ENCODE measurements around the gene LRRC27.
"Not testable (repeated sequence)": the region's sequence is repeated elsewhere in the genome, so short reads cannot be mapped to it uniquely, and the experiment has no call there.

LRRC27 gene

DNA sequence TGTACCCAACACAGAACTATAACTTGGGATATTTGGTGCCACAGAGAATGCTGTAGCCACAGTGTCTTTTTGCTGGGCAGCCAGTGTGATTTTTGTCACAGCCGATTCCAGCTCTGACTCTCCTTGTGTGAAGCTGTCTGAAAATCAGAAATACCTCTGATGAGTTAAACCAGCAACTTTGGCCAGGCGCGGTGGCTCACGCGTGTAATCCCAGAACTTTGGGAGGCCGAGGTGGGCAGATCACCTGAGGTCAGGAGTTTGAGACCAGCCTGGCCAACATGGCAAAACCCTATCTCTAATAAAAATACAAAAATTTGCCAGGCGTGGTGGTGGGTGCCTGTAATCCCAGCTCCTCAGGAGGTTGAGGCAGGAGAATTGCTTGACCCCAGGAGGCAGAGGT is 5.9 kb downstream of the LRRC27 start:
- DNase-seq: not testable (repeated sequence)

DNA sequence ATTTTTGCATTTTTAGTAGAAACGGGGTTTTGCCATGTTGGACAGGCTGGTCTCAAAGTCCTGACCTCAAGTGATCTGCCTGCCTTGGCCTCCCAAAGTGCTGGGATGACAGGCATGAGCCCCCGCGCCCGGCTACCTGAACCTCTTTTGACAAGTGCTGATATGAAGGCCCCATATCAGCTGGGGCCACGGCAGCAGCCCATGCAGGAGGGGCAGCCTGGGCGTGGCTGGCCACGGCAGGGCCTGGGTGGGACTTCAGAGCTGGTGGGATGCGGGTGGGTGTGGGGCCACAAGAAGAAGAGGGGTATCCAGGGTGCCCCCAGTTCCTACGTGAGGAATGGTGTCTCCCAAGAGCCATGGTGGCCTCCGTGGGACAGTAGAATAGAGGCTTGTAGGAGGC is 6.9 kb downstream of the LRRC27 start:
- no peak for DNase-seq

DNA sequence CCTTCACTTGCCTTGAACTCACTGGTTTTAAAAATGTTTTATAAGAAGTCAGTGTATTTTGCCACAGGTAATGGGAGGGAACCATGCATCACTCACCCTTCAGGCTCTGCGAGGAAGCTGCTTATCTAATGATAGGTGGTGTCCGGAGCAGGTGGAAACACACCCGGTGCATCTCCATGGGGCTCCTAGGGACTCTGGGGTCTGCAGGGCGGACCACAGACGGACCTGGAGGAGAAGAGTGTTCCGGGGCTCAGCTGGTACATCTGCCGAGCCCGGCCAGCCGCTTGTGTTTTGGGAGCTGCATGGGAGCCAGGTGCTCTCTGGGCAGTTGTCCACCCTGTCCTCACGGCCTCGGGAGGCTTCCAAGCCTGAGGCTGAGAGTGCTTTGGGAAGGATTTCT is 7.3 kb downstream of the LRRC27 start:
- DNase-seq: no peak

DNA sequence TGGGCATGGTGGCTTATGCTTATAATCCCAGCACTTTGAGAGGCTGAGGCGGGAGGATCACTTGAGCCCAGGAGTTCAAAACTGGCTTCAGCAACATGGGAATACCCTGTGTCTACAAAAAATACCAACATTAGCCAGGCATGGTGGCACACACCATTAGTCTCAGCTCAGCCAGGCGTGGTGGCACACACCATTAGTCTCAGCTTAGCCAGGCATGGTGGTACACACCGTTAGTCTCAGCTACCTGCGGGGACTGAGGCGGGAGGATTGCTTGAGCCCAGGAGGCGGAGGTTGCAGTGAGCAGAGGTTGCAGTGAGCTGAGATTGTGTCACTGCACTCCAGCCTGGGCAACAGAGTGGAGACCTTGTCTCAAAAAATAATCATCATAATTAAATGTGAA is 9.0 kb downstream of the LRRC27 start:
- no peak for DNase-seq

DNA sequence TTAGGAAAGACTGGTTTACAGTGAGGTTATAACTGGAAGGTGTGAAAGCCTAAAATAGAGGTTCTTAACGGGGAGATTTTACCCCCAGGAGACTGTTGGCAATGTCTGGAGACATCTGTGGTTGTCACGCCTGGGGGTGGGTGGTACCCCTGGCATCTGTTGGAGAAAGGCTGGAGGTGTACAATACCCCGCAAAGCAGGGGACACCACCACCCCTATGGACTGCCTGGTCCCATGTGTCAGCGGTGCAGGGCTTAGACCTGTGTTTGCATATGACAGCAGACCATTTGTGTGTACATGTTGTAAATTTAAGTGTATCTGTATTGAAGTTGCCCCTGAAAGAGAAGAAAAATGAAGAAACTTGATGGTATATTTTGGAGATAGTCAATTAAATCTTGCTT is 9.8 kb downstream of the LRRC27 start:
- no peak for DNase-seq

DNA sequence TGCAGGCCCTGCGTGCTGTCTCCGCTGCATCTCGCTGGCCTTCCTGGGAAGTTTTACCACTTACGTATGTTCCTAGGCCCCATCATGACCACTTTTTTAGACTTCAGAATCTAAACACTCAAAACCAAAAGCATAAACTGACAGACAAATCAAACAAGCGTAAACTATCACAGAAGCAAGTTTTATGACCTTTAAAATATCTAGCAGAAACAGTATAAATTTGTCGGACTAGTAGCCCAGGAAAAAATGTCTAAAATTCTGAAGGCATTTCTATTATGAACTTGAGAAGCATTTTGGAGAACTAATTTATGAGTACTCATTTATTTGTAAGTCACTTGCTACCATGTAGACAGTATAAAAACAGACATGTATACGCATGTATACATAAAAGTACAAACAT is 10.6 kb downstream of the LRRC27 start:
- no peak for DNase-seq

DNA sequence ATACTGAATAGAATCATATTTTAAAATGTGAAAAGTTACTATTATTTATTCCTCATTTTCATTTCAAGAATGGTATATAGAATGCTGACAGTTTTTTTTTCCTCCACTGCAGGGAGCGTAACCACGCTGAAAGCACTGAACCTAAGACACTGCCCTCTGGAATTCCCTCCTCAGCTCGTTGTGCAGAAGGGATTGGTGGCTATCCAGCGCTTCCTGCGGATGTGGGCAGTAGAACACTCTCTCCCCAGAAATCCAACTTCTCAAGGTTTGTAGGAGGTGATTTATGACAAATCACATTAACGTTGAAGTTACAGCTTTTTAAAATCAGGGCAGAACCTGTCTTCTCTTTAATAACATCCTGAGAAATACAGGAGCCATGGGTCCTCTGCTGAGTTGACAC is 12.4 kb downstream of the LRRC27 start:
- no peak for DNase-seq

DNA sequence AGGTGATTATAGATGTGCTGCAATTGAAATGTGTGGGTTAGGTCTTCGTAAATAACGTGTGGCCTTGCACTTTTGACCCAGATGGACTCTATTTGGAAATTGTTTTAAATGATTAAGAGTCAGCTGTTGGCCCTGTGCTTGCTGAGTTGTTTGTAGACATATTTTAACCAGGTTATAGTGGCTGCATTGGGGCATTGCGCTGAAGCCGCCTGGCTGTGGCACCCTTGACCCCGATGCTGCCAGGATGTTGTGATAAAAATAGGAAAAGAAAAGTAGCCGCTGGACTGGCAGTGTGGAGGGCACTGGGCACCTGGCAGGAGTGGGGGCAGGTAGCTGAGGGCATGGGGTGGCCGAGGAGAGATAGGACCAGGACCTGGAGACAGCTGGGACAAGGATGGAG is 13.4 kb downstream of the LRRC27 start:
- DNase-seq: no peak

DNA sequence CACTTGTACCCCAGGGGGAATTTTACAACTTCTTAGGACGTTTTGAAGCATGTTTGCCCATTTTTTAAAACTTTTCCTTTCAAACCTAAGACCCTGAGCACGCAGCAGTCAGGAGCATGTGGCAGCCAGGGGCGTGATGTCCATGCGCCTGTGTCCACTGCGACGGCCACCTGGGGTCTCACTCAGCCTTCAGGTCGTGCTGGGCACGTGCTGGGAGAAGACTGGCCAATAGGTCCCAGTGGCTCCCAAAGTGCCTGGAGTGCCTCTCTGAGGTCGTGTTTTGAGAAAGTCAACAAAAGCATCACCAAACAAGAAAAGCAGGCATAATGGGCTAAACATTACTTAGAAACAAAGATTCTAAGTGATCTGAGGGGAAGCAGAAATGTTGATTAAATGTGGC is 14.8 kb downstream of the LRRC27 start:
- no peak for DNase-seq

DNA sequence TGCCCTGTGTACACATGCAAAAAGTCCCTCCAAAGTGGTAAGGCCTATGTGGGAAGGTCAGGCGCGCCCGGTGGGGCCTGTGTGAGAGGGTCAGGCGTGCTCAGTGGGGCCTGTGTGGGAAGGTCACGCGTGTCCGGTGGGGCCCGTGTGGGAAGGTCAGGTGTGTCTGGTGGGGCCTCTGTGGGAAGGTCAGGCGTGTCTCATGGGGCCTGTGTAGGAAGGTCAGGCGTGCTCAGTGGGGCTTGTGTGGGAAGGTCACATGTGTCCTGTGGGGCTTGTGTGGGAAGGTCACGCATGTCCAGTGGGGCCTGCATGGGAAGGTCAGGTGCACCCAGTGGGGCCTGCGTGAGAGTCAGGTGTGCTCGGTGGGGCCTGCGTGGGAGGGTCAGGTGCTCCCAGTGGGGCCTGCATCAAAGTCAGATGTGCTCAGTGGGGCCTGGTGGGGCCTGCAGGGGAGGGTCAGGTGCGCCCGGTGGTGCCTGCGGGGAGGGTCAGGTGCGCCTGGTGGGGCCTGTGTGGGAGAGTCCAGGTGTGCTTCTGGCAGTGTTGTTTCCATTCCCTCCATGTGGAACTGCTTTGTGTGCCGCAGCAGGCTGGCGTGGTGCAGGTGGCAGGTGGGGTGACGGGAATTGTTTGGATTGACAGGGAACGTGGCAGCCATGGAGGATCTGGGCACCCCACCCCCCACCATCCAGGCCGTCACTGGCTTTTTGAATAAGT is 15.4 kb downstream of the LRRC27 start:
- DNase-seq: no peak

DNA sequence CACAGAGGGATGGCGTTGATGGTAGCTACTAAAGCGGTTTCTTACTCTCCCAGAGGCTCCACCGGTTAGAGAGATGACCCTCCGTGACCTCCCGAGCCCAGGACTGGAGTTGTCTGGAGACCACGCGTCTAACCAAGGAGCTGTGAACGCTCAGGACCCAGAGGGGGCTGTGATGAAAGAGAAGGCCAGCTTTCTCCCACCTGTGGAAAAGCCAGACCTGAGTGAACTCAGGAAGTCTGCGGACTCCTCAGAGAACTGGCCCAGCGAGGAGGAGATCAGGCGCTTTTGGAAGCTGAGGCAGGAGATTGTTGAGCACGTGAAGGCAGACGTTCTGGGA is 15.9 kb downstream of the LRRC27 start:
- no peak for DNase-seq

DNA sequence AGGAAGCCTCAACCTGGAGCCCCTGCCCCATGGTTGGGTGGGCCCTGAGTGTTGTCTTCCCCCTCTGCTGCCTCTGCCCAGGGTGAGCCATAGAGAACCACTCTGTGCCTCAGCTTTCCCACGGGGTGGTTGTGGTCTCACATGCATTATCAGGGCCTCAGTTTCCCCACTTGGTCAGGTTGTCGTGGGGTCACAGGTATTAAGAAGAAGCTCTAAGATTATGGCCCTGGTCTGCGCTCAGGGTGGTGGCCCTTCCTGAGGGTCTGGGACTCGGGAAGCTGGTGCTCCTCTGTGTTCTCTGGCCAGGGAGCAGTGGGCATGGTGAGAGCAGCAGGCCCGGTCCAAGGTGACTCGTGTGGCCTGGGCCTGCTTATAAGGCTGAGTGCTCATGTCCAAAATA is 17.8 kb downstream of the LRRC27 start:
- no peak for DNase-seq

DNA sequence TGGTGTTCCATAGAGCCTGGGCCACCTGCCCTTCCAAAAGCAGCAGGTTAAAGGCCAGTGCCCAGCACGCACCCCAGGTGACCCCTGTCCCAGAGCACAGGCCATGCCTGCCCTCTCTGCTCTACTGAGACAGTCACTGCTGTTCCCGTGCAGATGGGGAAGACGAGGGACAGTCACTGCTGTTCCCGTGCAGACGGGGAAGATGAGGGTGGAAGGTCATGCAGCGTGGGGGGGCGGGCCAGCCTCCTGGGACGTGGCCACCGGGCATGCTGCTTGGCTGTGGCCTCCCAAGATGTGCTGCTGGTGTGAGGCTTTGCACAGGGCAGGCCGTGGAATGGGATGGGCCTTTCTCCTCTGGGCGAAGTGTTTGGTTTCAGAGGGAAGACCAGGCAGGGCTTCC is 18.4 kb downstream of the LRRC27 start:
- DNase-seq: no peak

DNA sequence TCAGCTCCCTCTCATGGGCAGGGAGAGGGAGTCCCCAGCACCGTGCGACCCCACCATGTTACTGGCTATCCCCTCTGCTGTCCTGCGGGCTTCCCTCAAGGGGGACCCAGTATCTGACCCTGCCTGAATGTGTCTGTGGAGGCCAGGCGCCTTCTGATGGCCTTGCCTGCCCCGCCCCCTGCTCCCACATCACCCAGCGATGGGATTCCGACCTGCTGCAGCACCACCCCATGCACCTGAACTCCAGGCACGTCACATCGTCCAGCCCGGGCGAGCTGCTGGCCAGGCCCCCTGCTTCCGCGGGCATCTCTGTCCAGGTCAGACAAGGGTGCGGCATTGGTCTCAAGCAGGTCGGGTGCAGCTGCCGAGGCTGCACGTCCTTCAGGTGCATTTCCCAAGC is 19.0 kb downstream of the LRRC27 start:
- DNase-seq: no peak

DNA sequence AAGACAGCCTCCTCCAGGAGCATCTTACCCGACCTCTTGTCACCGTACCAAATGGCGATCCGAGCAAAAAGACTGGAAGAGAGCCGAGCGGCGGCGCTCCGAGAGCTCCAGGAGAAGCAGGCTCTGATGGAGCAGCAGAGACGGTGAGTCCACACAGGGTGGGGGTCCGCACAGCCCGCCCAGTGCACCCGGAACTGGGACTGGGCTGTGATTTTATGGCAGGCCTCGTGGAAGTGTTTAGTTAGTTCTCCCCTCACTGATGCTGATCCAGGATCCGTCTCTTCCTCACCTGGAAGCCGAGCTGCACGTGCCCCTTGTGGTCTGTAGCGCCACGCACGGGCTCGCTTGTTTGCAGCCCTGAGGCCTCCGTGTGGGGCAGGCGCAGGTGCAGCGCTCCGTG is 19.6 kb downstream of the LRRC27 start:
- DNase-seq: no peak

DNA sequence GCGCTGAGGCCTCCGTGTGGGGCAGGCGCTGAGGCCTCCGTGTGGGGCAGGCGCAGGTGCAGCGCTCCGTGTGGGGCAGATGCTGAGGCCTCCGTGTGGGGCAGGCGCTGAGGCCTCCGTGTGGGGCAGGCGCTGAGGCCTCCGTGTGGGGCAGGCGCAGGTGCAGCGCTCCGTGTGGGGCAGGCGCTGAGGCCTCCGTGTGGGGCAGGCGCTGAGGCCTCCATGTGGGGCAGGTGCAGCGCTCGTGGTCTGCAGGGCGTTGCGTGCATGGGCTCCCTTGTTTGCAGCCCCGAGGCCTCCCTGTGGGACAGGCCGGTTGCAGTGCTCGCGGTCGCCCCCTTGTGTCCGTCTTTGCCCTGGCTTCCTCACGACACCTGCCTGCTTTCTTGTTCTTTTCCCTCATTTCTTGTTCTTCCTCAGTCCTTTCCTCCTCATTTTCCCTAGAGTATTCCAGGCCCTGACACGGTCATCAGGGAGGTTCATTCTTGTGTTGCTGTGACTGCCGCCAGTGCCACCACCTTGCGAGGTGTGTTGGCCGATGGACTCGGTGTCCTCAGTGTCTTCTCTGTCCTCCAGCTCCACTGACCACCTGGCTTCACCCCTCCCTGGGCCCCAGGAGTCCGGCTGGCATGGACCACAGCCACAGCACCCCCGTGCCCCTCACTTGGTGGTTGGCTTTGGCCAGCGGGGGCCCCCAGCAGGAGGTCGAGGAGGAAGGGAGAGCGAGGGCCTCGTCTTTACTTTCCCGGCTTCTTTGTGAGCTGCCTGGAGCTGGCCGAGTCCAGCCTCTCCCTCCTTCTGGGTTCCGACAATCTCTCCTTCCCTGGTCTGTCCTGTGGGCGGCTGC is 20.7 kb downstream of the LRRC27 start:
- DNase-seq: peak in 11 of 14 donors; percentile 7 to 60 (median 32)

DNA sequence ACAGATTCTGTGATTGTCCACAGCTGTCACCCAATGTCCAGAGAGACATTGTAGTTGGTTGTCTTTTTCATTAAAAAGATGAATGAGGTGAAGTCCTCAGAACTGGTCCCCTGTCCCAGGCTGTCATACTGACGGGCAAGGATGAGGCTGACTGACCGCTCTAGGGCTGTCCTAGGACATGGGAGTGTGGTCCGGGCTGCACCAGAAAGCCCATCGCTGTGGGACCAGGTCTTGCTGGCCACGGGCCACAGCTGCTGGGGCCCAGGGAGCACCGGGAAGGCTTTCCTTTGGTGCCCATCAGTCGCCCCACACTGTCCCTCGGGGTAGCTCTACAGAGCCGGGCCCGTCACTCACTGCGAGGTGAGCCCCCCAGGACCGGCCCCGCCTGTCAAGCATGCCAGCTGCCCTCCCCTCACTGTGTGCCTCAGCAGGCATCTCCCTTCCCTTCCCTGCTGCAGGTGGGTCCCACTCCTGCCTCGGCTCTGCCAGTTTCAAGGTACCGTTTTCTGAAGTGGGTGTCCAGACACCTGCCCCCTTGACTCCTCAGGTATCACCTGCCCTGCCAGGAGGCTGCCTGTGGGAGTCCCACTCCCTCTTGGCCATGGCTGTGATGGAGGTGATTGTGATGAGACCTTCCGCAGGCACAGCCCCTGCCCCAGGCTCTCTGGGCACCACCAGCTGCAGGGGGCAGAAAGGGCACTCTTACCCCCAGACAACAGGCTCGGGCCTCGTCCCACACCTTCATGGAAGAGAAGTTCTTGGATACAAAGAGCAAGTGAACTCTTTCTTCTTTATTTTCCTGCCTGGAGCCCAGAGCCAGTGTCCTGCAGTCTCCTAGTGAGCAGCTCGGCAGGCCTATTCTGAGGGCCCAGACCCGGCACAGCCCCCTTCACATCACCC is 21.7 kb downstream of the LRRC27 start:
- no peak for DNase-seq

DNA sequence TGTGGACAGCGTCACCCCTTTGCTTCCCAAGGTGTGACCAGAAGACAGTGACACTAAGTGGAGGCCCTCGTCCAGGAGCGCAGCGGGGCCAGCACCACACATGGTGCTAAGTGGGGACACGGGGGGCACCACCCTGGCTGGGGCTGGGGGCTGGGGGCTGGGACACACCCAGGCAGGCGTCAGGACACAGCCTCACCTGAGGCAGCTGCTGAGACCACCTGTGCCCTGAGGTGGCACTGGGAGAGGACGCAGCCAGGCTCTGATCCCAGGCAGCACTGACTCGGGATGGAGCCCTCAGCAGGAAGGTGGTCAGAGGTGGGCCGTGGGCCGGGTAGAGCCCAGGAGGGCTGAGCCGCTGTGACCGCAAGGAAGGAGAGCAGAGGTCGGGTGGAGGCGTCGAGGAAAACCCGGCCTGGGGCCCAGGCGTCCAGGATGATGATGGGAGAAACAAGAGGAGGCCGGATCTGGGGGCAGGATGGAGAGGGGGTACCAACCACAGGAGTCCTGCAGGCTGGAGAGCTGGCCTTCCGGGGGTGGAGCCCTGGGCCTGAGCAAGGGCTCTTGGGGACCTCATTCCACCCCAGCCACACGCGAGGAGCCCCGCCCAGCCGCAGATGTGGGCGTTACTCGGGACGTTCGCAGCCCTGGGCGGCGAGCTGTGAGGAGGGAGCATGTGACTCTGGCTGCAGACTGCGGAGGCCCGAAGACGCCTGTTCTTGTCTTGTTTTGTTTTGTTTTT is 22.5 kb downstream of the LRRC27 start:
- no peak for DNase-seq

DNA sequence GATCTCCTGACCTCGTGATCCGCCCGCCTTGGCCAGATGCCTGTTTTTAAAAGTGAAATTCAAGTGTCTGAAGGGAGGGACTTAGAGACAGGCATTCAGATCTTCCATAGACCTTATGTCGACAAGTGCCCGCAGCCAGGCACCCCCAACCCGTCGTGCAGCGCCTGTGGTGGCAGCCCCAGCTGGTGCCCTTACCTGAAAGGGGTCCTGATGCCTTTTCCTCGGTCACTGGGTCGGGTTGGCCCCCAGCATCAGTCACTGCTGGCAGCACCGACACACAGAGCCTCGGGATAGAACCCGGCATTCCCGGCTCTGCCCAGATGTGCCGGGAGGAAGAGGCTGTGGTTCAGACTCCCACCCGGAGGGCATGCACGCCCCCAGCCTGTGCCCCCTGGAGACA is 23.3 kb downstream of the LRRC27 start:
- DNase-seq: no peak

DNA sequence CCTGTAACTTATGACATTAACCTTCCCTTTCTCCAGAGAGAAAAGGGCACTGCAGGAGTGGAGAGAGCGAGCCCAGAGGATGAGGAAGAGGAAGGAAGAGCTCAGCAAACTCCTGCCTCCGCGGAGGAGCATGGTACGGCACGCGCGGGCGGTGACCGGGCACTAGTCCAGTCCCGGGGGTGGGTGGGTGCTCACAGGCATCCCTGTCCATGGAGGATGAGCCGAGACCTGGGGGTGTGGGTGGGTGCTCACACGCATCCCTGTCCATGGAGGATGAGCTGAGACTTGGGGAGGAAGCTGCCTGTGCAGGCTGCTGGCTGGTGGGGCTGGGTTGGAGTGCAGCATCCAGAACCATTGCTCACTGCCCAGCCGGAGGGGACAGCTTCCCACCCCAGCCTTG is 23.8 kb downstream of the LRRC27 start:
- DNase-seq: no peak

DNA sequence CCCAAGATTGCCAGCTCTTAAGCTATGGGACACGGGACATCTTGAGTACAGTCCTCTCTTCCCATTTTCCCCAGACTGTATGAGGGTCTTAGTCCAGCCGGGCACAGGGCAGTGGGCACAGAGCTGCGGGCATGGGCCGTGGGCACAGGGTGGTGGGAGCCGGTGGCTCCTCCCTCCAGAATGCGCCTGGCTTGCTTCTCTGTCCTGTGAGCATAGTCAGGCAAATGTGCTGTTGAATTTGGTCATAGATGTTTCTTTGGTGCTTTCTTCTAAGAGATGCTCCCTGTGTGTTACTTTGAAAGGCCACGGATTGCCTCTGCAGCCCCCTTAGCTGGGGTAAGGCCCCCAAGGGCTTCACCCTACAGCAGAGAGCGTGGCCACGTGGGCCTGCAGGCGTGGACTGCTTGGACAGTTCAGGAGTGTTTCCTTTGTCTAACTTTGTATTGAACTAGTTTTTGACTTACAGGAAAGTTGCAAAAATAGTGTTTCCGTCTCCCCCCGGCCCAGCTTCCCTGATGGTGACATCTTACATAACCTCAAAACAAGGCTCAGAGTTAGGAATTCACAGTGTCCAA is 24.7 kb downstream of the LRRC27 start:
- no peak for DNase-seq

All from C1 segment of cervical spinal cord (tissue), 14 donors.